HCT116 (cell line): ENCODE measurements around the gene LUC7L2. TPM values are rescaled to one million over a fixed set of nuclear protein-coding genes. Genes with fewer than 3 reads are reported as not detected.

Experiments used
- ATAC-seq: fragments of 200-7000 bp; cut with Tn5 transposase; 2 replicates; pipeline ENCODE4 v1.9.1; 2020; ENCODE audit warnings: mild to moderate bottlenecking, moderate library complexity
- BruUV-seq: library from RNA; stranded (reverse); fragments of 400-500 nt; replicated peaks from 2 replicates; lab custom pipeline; 2021; lab: Mats Ljungman, UMichigan
- CTCF ChIA-PET: fragments of 300-600 bp; sonication (Branson Sonifier 250); formaldehyde crosslinking; loops from one replicate; lab custom pipeline; 2021; ENCODE audit warnings: antibody characterized with exemption; lab: Charles Lee
- POLR2A ChIA-PET: fragments of 300-600, 350-600 bp; sonication (Branson Sonifier 250); formaldehyde crosslinking; loops from one replicate; lab custom pipeline; 2021; ENCODE audit warnings: antibody characterized with exemption; lab: Charles Lee
- RAD21 ChIA-PET, 2 experiments: fragments of 300-600 bp; sonication (Branson Sonifier 250); formaldehyde crosslinking; loops; one replicate each; lab custom pipeline; 2023; ENCODE audit warnings: low total read pairs in 2 of 2; ENCODE audit not compliant: uncharacterized antibody in 2 of 2, unreplicated experiment in 2 of 2, low non-redundant PET in 1 of 2; lab: Charles Lee
- DNase-seq: peaks from one replicate; pipeline ENCODE4 v3.0.0-alpha.2; 2010; ENCODE audit warnings: low read depth, low spot score
- H2AFZ ChIP-seq: fragments of 200-600 bp; shearing (Covaris generic), sonication (generic); 2 replicates; pipeline ENCODE4 v1.6.1; 2017; ENCODE audit warnings: low read depth, mixed run types, mixed read lengths, antibody characterized with exemption, low read length; ENCODE audit not compliant: poor library complexity, severe bottlenecking
- H3K27ac ChIP-seq: 2 replicates; pipeline ENCODE4 v1.5.1; 2012; ENCODE audit warnings: low read depth, low read length
- H3K27me3 ChIP-seq: fragments of 200-600 bp; sonication (generic); 2 replicates; pipeline ENCODE4 v1.6.1; 2016; ENCODE audit warnings: mixed run types, low read length, mixed read lengths; ENCODE audit not compliant: insufficient read depth
- H3K36me3 ChIP-seq, 2 experiments: fragments of 200-500 bp in 1 of 2; fragments of 200-600 bp in 1 of 2; sonication (Bioruptor generic) in 1 of 2; sonication (generic) in 1 of 2; 2 replicates each; pipeline versions ENCODE4 v1.5.1 to v1.6.1; 2014 to 2016; ENCODE audit warnings: low read length in 2 of 2, inconsistent platforms in 1 of 2, mixed read lengths in 1 of 2, mixed run types in 1 of 2; ENCODE audit not compliant: insufficient read depth in 2 of 2, control insufficient read depth in 1 of 2
- H3K4me1 ChIP-seq, 2 experiments: fragments of 200-600 bp in 1 of 2; sonication (generic) in 1 of 2; 2 replicates each; pipeline versions ENCODE4 v1.5.1 to v1.6.1; 2012 to 2017; ENCODE audit warnings: low read length in 2 of 2, inconsistent platforms in 1 of 2, mild to moderate bottlenecking in 1 of 2, mixed read lengths in 1 of 2, mixed run types in 1 of 2, moderate library complexity in 1 of 2; ENCODE audit not compliant: insufficient read depth in 2 of 2, control insufficient read depth in 1 of 2
- H3K4me2 ChIP-seq: fragments of 200-600 bp; sonication (generic); 2 replicates; pipeline ENCODE4 v1.6.1; 2017; ENCODE audit warnings: mixed run types, low read length, mixed read lengths
- H3K4me3 ChIP-seq, 2 experiments: fragments of 200-600 bp in 1 of 2; sonication (generic) in 1 of 2; replicated peaks in 1 of 2; 2 replicates each; pipeline ENCODE4 v1.5.1; 2011 to 2016; ENCODE audit warnings: low read length in 2 of 2, control low read depth in 1 of 2, low read depth in 1 of 2, mild to moderate bottlenecking in 1 of 2, mixed read lengths in 1 of 2, mixed run types in 1 of 2
- H3K79me2 ChIP-seq: fragments of 200-600 bp; sonication (generic); 2 replicates; pipeline ENCODE4 v1.6.1; 2017; ENCODE audit warnings: mild to moderate bottlenecking, mixed run types, low read length, moderate library complexity, mixed read lengths; ENCODE audit not compliant: insufficient read depth
- H3K9ac ChIP-seq: fragments of 200-600 bp; sonication (generic); 2 replicates; pipeline ENCODE4 v1.6.1; 2016; ENCODE audit warnings: low read length, mixed read lengths
- H3K9me2 ChIP-seq: fragments of 200-600 bp; sonication (generic), shearing (Covaris generic); 2 replicates; pipeline ENCODE4 v1.6.1; 2017; ENCODE audit warnings: mixed run types, mild to moderate bottlenecking, moderate library complexity; ENCODE audit not compliant: insufficient read depth
- H3K9me3 ChIP-seq, 2 experiments: fragments of 200-500 bp in 1 of 2; fragments of 200-600 bp in 1 of 2; sonication (Bioruptor generic) in 1 of 2; sonication (generic) in 1 of 2; 2 replicates each; pipeline ENCODE4 v1.6.1; 2014 to 2017; ENCODE audit warnings: low read length in 2 of 2, mixed read lengths in 2 of 2, inconsistent platforms in 1 of 2, low read depth in 1 of 2, mild to moderate bottlenecking in 1 of 2, mixed run types in 1 of 2, moderate library complexity in 1 of 2; ENCODE audit not compliant: control insufficient read depth in 1 of 2, insufficient read depth in 1 of 2
- H4K20me1 ChIP-seq: fragments of 200-600 bp; sonication (generic), shearing (Covaris generic); 2 replicates; pipeline ENCODE4 v1.6.1; 2017; ENCODE audit warnings: mixed run types, mild to moderate bottlenecking, moderate library complexity; ENCODE audit not compliant: insufficient read depth
- ATF3 ChIP-seq: IDR thresholded peaks from 2 replicates; pipeline ENCODE4 v1.6.1; 2012
- CTCF ChIP-seq, 3 experiments: fragments of 200-600 bp in 1 of 3; sonication (generic) in 1 of 3; IDR thresholded peaks in 2 of 3; conservative IDR thresholded peaks in 1 of 3; 2 replicates each; pipeline ENCODE4 v1.5.1; 2012 to 2017; ENCODE audit warnings: low read depth in 2 of 3, low read length in 2 of 3, antibody characterized with exemption in 1 of 3, borderline replicate concordance in 1 of 3, control low read depth in 1 of 3, mild to moderate bottlenecking in 1 of 3, mixed read lengths in 1 of 3, mixed run types in 1 of 3, moderate library complexity in 1 of 3; ENCODE audit not compliant: insufficient read depth in 1 of 3
- ELF1 ChIP-seq: IDR thresholded peaks from 2 replicates; pipeline ENCODE4 v1.6.1; 2012; ENCODE audit warnings: low read depth, borderline replicate concordance
- FOSL1 ChIP-seq: IDR thresholded peaks from 2 replicates; pipeline ENCODE4 v1.6.1; 2012; ENCODE audit warnings: low read depth
- JUND ChIP-seq: IDR thresholded peaks from 2 replicates; pipeline ENCODE4 v1.6.1; 2012
- POLR2AphosphoS5 ChIP-seq: IDR thresholded peaks from 2 replicates; pipeline ENCODE4 v1.6.1; 2011; ENCODE audit warnings: mild to moderate bottlenecking, low read depth, low read length, moderate library complexity
- RAD21 ChIP-seq: IDR thresholded peaks from 2 replicates; pipeline ENCODE4 v1.6.1; 2012; ENCODE audit warnings: low read depth, mild to moderate bottlenecking
- SIN3A ChIP-seq: IDR thresholded peaks from 2 replicates; pipeline ENCODE4 v1.6.1; 2012; ENCODE audit warnings: low read depth
- SP1 ChIP-seq: IDR thresholded peaks from 2 replicates; pipeline ENCODE4 v1.6.1; 2012; ENCODE audit warnings: low read depth
- SRF ChIP-seq: IDR thresholded peaks from 2 replicates; pipeline ENCODE4 v1.6.1; 2012; ENCODE audit warnings: low read depth
- TCF7L2 ChIP-seq: IDR thresholded peaks from 2 replicates; pipeline ENCODE4 v1.7.0; 2011; ENCODE audit warnings: borderline replicate concordance, inconsistent platforms; ENCODE audit not compliant: insufficient read depth, insufficient read length; ENCODE audit errors: extremely low read depth
- ZBTB33 ChIP-seq: IDR thresholded peaks from 2 replicates; pipeline ENCODE4 v1.6.1; 2011; ENCODE audit warnings: mild to moderate bottlenecking, low read length, moderate library complexity; ENCODE audit not compliant: insufficient replicate concordance; ENCODE audit errors: extremely low read depth
- ZFX ChIP-seq: fragments of 450-650 bp; IDR thresholded peaks from 2 replicates; pipeline ENCODE4 v1.6.1; 2017
- ZNF274 ChIP-seq: fragments of 200-500 bp; sonication (Bioruptor generic); IDR thresholded peaks from 2 replicates; pipeline ENCODE4 v1.6.1; 2014; ENCODE audit warnings: mild to moderate bottlenecking, low read depth, low read length, inconsistent platforms
- intact Hi-C: fragments of 100-400 bp; cut with micrococcal nuclease; formaldehyde crosslinking; loops from 2 replicates; pipeline ENCODE4 v1.10.0; 2022
- total RNA-seq: library from RNA; stranded (reverse); gene quantifications from one replicate; pipeline ENCODE4 v1.2.1, GENCODE V29; 2021; ENCODE audit not compliant: unreplicated experiment

Gene LUC7L2
- total RNA-seq, 1 experiment from 2014 or later: 98.8 TPM

GRCh38 chr7:139367438-139368155 lies 7.9 kb downstream of the LUC7L2 start:
- intact Hi-C loops: no loop called here
- no peak overlapping the region for H3K27ac ChIP-seq
- DNase-seq: no peak
- H3K36me3 ChIP-seq: peaks cover 11 to 19% of the 10 kb centered on the region in 2 experiments
- POLR2A ChIA-PET: no interaction called here
- no peak overlapping the region for H3K9ac ChIP-seq
- no peak for ATAC-seq
- TF ChIP-seq TCF7L2 (no peak), ZFX (no peak), SIN3A (no peak), CTCF (IDR thresholded peaks at IDR 0.05 in 2 of 3, conservative IDR thresholded peaks at IDR 0.05 in 1 of 3; ENCODE audit: borderline replicate concordance in 1 of 3, insufficient read depth in 1 of 3, low read depth in 2 of 3, low read length in 2 of 3) (no peak), POLR2AphosphoS5 (no peak), ZBTB33 (no peak), SP1 (no peak), ELF1 (no peak), ZNF274 (no peak), JUND (no peak), ATF3 (no peak), RAD21 (no peak), SRF (no peak), FOSL1 (no peak)
- BruUV-seq: no TSS peak
- H3K27me3 ChIP-seq: no peaks in the 10 kb centered on the region
- CTCF ChIA-PET: no interaction called here
- H3K4me2 ChIP-seq: no peak overlapping the region
- no peak overlapping the region for H3K4me3 ChIP-seq
- peaks cover 100% of the 10 kb centered on the region for H3K79me2 ChIP-seq
- H3K4me1 ChIP-seq: no peaks in the 10 kb centered on the region
- RAD21 ChIA-PET: no interaction called here
- H4K20me1 ChIP-seq: peaks cover 27% of the 10 kb centered on the region; the same call in 1 of the 2 replicates
- H2AFZ ChIP-seq: no peak overlapping the region
- H3K9me3 ChIP-seq: no peaks in the 10 kb centered on the region
- H3K9me2 ChIP-seq: no peaks in the 10 kb centered on the region
